Measurements from ENCODE around the gene FBXO31. TPM values are rescaled to one million over a fixed set of nuclear protein-coding genes. Genes with fewer than 3 reads are reported as not detected.

The FBXO31 gene
- total and polyA plus RNA-seq, 2 of the 13 experiments (the other 11 are each of a cell fraction or from before 2014, with no cell fraction given), result 92.4 to 101 TPM

- TF ChIP-seq HOXA7 (CRISPR knock-in tag; IDR thresholded peaks at IDR 0.05) (no peak), RXRB (CRISPR knock-in tag; IDR thresholded peaks at IDR 0.05; ENCODE audit: borderline replicate concordance) (peak; percentile 98), ELF1 (CRISPR knock-in tag; IDR thresholded peaks at IDR 0.05) (no peak), POGZ (CRISPR knock-in tag; IDR thresholded peaks at IDR 0.05) (peak; percentile 26; the same call in 1 of the 2 replicates), E2F5 (CRISPR knock-in tag; conservative IDR thresholded peaks at IDR 0.05) (no peak), ZNF558 (CRISPR knock-in tag; IDR thresholded peaks at IDR 0.05; ENCODE audit: borderline replicate concordance) (no peak; the same call in 1 of the 2 replicates), ZNF839 (CRISPR knock-in tag; IDR thresholded peaks at IDR 0.05; ENCODE audit: borderline replicate concordance) (no peak), TP53 (CRISPR knock-in tag; conservative IDR thresholded peaks at IDR 0.05) (peak; percentile 17; the same call in 1 of the 2 replicates), PHF21A (CRISPR knock-in tag; IDR thresholded peaks at IDR 0.05) (peak; percentile 92), ZNF432 (CRISPR knock-in tag; IDR thresholded peaks at IDR 0.05; ENCODE audit: borderline replicate concordance) (no peak), ZNF660 (CRISPR knock-in tag; IDR thresholded peaks at IDR 0.05; ENCODE audit: borderline replicate concordance, low read depth) (no peak), ZNF12 (CRISPR knock-in tag; IDR thresholded peaks at IDR 0.05) (peak; percentile 53; the same call in 1 of the 2 replicates)
- TF ChIP-seq, protein P1, sequence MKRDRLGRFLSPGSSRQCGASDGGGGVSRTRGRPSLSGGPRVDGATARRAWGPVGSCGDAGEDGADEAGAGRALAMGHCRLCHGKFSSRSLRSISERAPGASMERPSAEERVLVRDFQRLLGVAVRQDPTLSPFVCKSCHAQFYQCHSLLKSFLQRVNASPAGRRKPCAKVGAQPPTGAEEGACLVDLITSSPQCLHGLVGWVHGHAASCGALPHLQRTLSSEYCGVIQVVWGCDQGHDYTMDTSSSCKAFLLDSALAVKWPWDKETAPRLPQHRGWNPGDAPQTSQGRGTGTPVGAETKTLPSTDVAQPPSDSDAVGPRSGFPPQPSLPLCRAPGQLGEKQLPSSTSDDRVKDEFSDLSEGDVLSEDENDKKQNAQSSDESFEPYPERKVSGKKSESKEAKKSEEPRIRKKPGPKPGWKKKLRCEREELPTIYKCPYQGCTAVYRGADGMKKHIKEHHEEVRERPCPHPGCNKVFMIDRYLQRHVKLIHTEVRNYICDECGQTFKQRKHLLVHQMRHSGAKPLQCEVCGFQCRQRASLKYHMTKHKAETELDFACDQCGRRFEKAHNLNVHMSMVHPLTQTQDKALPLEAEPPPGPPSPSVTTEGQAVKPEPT (CRISPR knock-in tag; IDR thresholded peaks at IDR 0.05; ENCODE audit: low read depth), result no peak; the same call in 1 of the 2 replicates
- TF ChIP-seq, protein P2, sequence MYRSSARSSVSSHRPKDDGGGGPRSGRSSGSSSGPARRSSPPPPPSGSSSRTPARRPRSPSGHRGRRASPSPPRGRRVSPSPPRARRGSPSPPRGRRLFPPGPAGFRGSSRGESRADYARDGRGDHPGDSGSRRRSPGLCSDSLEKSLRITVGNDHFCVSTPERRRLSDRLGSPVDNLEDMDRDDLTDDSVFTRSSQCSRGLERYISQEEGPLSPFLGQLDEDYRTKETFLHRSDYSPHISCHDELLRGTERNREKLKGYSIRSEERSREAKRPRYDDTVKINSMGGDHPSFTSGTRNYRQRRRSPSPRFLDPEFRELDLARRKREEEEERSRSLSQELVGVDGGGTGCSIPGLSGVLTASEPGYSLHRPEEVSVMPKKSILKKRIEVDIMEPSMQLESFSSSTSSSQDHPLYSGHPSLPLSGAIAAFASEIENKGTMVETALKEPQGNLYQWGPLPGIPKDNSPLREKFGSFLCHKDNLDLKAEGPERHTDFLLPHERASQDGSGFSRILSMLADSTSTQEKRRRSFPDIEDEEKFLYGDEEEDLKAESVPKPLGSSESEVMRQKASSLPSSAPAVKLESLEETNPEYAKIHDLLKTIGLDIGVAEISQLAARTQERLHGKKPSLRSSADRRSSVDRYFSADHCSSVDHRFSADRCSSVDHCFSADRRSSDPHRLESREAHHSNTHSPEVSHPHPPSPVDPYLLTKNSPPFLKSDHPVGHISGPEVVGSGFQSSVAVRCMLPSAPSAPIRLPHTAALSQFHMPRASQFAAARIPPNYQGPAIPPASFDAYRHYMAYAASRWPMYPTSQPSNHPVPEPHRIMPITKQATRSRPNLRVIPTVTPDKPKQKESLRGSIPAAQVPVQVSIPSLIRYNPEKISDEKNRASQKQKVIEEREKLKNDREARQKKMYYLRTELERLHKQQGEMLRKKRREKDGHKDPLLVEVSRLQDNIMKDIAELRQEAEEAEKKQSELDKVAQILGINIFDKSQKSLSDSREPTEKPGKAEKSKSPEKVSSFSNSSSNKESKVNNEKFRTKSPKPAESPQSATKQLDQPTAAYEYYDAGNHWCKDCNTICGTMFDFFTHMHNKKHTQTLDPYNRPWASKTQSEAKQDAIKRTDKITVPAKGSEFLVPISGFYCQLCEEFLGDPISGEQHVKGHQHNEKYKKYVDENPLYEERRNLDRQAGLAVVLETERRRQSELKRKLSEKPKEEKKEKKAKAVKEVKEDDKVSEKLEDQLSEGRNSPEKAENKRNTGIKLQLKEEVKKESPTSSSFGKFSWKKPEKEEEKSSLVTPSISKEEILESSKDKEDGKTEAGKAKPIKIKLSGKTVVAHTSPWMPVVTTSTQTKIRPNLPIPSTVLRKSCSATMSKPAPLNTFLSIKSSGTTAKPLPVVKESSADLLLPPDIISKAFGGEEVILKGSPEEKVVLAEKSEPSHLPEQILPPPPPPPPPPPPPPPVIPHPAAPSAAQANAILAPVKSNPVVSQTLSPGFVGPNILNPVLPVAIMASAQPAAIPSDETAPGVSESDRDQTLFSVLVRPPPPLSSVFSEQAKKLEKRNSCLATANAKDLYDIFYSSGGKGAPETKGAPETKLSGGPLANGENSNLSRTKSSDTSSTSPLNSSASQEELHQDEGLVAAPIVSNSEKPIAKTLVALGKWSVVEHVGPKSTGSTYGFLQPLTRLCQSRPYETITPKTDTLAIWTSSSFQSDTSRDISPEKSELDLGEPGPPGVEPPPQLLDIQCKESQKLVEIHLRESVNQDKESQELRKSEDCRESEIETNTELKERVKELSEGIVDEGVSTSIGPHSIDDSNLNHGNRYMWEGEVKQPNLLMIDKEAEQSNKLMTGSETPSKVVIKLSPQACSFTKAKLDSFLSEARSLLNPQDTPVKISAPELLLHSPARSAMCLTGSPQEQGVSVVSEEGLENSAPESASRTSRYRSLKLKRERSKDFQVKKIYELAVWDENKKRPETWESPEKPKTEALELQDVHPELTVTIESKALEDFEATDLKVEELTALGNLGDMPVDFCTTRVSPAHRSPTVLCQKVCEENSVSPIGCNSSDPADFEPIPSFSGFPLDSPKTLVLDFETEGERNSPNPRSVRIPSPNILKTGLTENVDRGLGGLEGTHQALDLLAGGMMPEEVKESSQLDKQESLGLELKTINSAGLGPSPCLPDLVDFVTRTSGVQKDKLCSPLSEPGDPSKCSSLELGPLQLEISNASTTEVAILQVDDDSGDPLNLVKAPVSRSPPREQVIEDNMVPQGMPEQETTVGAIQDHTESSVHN (CRISPR knock-in tag; IDR thresholded peaks at IDR 0.05), result no peak
- TF ChIP-seq, protein P3, sequence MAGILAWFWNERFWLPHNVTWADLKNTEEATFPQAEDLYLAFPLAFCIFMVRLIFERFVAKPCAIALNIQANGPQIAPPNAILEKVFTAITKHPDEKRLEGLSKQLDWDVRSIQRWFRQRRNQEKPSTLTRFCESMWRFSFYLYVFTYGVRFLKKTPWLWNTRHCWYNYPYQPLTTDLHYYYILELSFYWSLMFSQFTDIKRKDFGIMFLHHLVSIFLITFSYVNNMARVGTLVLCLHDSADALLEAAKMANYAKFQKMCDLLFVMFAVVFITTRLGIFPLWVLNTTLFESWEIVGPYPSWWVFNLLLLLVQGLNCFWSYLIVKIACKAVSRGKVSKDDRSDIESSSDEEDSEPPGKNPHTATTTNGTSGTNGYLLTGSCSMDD (CRISPR knock-in tag; IDR thresholded peaks at IDR 0.05), result no peak
These were observed 1.4 kb downstream of the FBXO31 start (continued) for GRCh38 chr16:87382023-87382785.

Data from HepG2 (cell line).